ENCODE measurements around the gene ZNF428.
A peak's percentile ranks its signal among the peaks of the same experiment; 100 is the strongest.

ZNF428 gene

GRCh38 chr19:43575156-43575950 is 44.1 kb downstream of the ZNF428 start, which contains the start of the genes PINLYP and XRCC1:
Gene PINLYP (plus strand): TSS chr19:43575801. CDS start chr19:43577192, 1,391 bp downstream.
Gene XRCC1 (minus strand): TSS chr19:43575527. CDS start chr19:43575458, 69 bp downstream.
- H3K4me1 ChIP-seq (ENCODE audit: insufficient read depth, low read length, severe bottlenecking) = peaks cover 18% of the 10 kb centered on the region
- H3K27ac ChIP-seq (ENCODE audit: low read depth, low read length, poor library complexity, severe bottlenecking) = peak within 1 kb of the TSS; percentile 27
- H3K79me2 ChIP-seq (ENCODE audit: insufficient read depth, low read length) = 0 out of 2 replicates have a peak, but pooled peaks cover 3% of the 10 kb centered on the region

DNA sequence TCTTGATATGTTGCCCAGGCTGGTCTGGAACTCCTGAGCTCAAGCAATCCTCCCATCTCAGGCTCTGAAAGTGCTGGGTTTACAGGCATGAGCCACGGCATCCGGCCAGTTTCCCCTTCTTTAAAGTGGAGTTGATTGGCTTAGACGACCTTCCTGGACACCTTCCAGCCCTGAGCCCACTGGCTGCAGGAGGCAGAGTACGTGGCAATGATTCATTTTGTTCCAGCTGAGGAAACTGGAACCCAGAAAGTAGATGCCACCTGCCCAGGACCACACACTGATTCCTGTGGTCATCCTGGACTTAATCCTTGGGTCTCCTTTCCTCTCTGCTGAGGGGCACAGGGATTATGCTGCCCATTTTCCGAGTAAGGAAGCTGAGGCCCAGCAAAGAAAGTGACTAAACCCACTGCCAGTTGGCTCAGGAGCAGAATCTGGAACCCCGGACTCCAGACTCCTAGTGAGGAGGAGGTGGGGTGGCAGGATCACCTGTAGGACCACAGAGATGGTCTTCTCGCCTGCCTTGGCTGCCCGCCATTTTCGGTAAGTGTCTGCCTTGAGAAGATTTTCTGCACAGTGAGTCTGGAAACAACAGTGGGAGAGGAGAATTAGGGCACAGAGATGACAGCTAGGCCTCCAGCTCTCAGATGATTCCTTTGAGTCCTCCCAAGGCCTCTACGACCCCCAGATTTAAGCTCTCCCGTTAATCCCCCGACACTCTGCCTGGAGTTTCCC is 44.8 kb downstream of the ZNF428 start:
- no peaks in the 10 kb centered on the region for H3K9me3 ChIP-seq (ENCODE audit: low read length)
- peak overlapping the region; percentile 97 for H3K4me3 ChIP-seq (ENCODE audit: low read depth, low read length, poor library complexity, severe bottlenecking)
- H2AFZ ChIP-seq (ENCODE audit: low read length) = no peak overlapping the region
- peaks cover 13% of the 10 kb centered on the region for H3K4me1 ChIP-seq (ENCODE audit: insufficient read depth, low read length, severe bottlenecking)
- peak overlapping the region; percentile 99 for H3K9ac ChIP-seq (ENCODE audit: low read length)
- H3F3A ChIP-seq (ENCODE audit: insufficient read depth, low read length) = no peaks in the 10 kb centered on the region
- peaks cover 16% of the 10 kb centered on the region; the same call in 1 of the 2 replicates for H3K36me3 ChIP-seq (ENCODE audit: insufficient read depth, low read length)
- H4K20me1 ChIP-seq (ENCODE audit: insufficient read depth, low read length) = no peaks in the 10 kb centered on the region
- H3K4me2 ChIP-seq (ENCODE audit: low read length) = peak overlapping the region; percentile 96
- H3K79me2 ChIP-seq (ENCODE audit: insufficient read depth, low read length) = 0 out of 2 replicates have a peak, but pooled peaks cover 3% of the 10 kb centered on the region
- peak overlapping the region; percentile 27 for H3K27ac ChIP-seq (ENCODE audit: low read depth, low read length, poor library complexity, severe bottlenecking)
- no peaks in the 10 kb centered on the region for H3K9me2 ChIP-seq (ENCODE audit: low read depth, low read length)
- no peaks in the 10 kb centered on the region for H3K27me3 ChIP-seq (ENCODE audit: insufficient read depth, low read length)
- TF ChIP-seq EZH2 (IDR thresholded peaks at IDR 0.05; ENCODE audit: borderline replicate concordance, low read length) (no peak), CTCF (IDR thresholded peaks at IDR 0.05; ENCODE audit: low read length) (no peak)

More at GRCh38 chr19:43575156-43575950, 44.1 kb downstream of the ZNF428 start, which contains the start of the genes PINLYP and XRCC1:
- Histone ChIP-seq H3F3A (ENCODE audit: insufficient read depth, low read length) (no peaks in the 10 kb centered on the region), H3K4me2 (ENCODE audit: low read length) (peak within 1 kb of the TSS; percentile 96), H3K4me3 (ENCODE audit: low read depth, low read length, poor library complexity, severe bottlenecking) (peak within 1 kb of the TSS; percentile 97), H4K20me1 (ENCODE audit: insufficient read depth, low read length) (no peaks in the 10 kb centered on the region), H3K36me3 (ENCODE audit: insufficient read depth, low read length) (peaks cover 16% of the 10 kb centered on the region; the same call in 1 of the 2 replicates), H3K9ac (ENCODE audit: low read length) (peak within 1 kb of the TSS; percentile 99), H2AFZ (ENCODE audit: low read length) (peak within 1 kb of the TSS; percentile 84; the same call in 1 of the 2 replicates), H3K27me3 (ENCODE audit: insufficient read depth, low read length) (no peaks in the 10 kb centered on the region), H3K9me2 (ENCODE audit: low read depth, low read length) (no peaks in the 10 kb centered on the region), H3K9me3 (ENCODE audit: low read length) (no peaks in the 10 kb centered on the region)
- no peak for TF ChIP-seq CTCF (IDR thresholded peaks at IDR 0.05; ENCODE audit: low read length)
- no peak for TF ChIP-seq EZH2 (IDR thresholded peaks at IDR 0.05; ENCODE audit: borderline replicate concordance, low read length)

- Histone ChIP-seq H3K79me2 (ENCODE audit: insufficient read depth, low read length) (0 out of 2 replicates have a peak, but pooled peaks cover 3% of the 10 kb centered on the region), H3K9ac (ENCODE audit: low read length) (peak overlapping the region; percentile 22; the same call in 1 of the 2 replicates), H3K9me2 (ENCODE audit: low read depth, low read length) (no peaks in the 10 kb centered on the region), H4K20me1 (ENCODE audit: insufficient read depth, low read length) (no peaks in the 10 kb centered on the region), H3F3A (ENCODE audit: insufficient read depth, low read length) (no peaks in the 10 kb centered on the region), H3K4me1 (ENCODE audit: insufficient read depth, low read length, severe bottlenecking) (peaks cover 13% of the 10 kb centered on the region), H3K27ac (ENCODE audit: low read depth, low read length, poor library complexity, severe bottlenecking) (no peak overlapping the region), H3K4me2 (ENCODE audit: low read length) (no peak overlapping the region), H2AFZ (ENCODE audit: low read length) (no peak overlapping the region), H3K9me3 (ENCODE audit: low read length) (no peaks in the 10 kb centered on the region), H3K27me3 (ENCODE audit: insufficient read depth, low read length) (no peaks in the 10 kb centered on the region), H3K36me3 (ENCODE audit: insufficient read depth, low read length) (peaks cover 16% of the 10 kb centered on the region; the same call in 1 of the 2 replicates), H3K4me3 (ENCODE audit: low read depth, low read length, poor library complexity, severe bottlenecking) (no peak overlapping the region)
- TF ChIP-seq EZH2 (IDR thresholded peaks at IDR 0.05; ENCODE audit: borderline replicate concordance, low read length) (no peak), CTCF (IDR thresholded peaks at IDR 0.05; ENCODE audit: low read length) (no peak)
These were observed 47.2 kb downstream of the ZNF428 start for GRCh38 chr19:43572171-43572588.

All from OCI-LY1 (cell line).